GM10847 (cell line): ENCODE data around the gene ZNF3.

ENCODE experiments used
- POLR2A ChIP-seq: IDR thresholded peaks from 2 replicates; pipeline ENCODE4 v1.6.1; 2011; ENCODE audit not compliant: insufficient read length; ENCODE audit errors: extremely low read depth

Gene ZNF3

GRCh38 chr7:100080907-100081534, 502 bp downstream of the ZNF3 start:
- TF ChIP-seq POLR2A = no peak

DNA sequence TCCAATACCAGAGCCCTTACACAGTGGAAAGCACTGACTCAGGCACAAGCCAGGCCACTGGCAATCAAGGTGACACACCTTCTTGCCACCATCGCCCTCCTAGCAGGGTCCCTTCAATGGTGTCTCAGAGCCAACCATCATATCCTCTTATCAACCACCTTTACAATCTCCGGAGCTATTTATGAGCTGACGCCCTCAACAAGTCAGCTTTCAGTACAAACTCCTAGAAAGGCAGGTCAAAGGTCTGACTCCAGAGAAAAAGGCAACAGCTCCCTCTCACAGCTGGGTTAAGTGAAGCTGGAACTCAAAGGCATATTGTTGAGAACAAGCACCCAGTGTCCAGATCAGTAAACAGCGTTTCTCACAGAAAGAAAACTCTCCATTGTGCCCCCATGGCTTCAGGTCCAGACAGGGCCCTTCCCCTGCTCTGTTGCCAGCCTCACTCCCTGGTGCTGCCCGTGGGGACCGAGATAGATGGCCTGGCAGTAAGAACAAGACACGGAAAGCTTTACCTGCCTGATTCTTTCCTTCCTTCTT, 2.4 kb downstream of the ZNF3 start:
- no peak for TF ChIP-seq POLR2A

DNA sequence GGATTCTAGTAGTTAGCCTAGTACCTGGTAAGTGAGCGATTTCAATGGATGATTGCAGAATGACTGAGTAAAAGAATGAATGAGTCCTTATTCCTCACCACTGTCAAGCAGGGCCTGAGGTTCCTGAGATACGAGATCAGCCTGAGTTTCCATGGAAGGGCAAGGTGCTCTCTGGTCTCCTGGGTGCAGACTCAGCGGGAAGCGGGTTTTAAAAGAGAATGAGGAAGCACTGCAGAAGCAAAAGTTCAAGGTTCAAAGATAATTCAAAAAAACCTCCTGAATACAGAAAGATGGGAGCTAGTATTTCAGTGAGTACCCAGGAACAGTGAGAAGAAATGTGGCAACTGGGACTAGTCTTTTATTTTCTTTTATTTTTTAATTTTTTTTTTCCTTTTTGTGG, 4.3 kb downstream of the ZNF3 start:
- no peak for TF ChIP-seq POLR2A

GRCh38 chr7:100075418-100075817, 6.1 kb downstream of the ZNF3 start:
- TF ChIP-seq POLR2A = no peak

- no peak for TF ChIP-seq POLR2A
These were observed 6.7 kb downstream of the ZNF3 start for GRCh38 chr7:100074841-100075240.

DNA sequence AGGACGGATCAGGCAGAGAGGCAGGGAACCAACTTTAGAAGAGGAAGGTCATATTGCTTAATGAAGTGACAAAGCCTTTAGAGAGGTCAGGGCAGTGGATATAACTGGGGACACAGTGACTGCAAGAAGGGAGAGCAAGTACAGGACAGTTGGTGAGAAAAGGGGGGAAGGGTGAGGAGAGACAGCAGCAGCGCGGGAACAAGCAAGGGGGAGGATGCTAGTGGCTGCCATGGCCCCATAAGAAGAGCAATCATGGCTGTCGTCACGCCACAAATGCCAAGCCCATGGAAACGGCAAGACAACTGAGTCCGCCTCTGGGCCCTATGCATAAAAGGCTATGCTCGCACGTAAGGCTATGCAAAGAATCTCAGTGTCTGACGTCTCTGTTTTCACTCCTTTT, 9.1 kb downstream of the ZNF3 start:
- no peak for TF ChIP-seq POLR2A

DNA sequence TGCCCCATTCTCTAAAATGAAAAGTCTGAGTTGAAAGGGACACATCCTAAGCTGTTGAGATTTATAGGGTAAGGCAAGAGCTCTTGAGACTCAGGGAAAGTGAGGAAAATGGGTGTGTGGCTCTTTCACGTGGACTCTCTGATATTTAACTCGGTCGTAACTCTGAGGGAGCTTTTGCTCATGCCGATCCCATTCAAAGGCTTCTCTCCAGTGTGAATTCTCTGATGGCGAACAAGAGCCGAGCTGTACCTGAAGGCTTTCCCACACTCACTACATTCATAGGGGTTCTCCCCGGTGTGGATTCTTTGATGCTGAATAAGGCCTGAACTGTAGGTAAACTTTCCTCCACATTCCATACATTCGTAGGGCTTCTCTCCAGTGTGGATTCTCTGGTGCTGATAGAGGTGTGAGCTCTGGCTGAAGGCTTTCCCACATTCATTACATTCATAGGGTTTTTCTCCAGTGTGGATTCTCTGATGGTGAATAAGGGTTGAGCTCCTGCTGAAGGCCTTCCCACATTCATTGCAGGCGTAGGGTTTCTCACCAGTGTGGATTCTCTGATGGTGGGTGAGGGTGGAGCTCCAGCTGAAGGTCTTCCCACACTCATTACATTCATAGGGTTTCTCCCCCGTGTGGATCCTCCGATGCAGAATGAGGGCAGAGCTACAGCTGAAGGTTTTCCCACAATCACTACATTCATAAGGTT, 10.4 kb downstream of the ZNF3 start:
- no peak for TF ChIP-seq POLR2A

GRCh38 chr7:100069991-100070390, 11.5 kb downstream of the ZNF3 start:
- no peak for TF ChIP-seq POLR2A

- no peak for TF ChIP-seq POLR2A
These were observed 14.6 kb downstream of the ZNF3 start for GRCh38 chr7:100066953-100067352.

GRCh38 chr7:100065452-100066186, 15.9 kb downstream of the ZNF3 start:
- TF ChIP-seq POLR2A = no peak

GRCh38 chr7:100064162-100064561, 17.4 kb downstream of the ZNF3 start:
- TF ChIP-seq POLR2A = no peak

DNA sequence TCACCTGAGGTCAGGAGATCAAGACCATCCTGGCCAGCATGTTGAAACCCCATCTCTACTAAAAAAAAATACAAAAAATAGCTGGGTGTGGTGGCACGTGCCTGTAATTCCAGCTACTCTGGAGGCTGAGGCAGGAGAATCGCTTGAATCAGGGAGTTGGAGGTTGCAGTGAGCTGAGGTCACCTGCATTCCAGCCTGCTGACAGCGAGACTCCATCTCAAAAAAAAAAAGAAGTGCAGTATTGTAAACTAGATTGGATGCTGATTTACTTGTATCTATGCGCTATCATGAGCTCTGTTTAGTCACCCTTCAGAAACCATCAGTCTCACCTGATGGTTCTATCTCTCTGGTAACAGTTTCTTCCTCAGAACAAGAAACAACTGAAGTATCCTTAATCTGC, 18.1 kb downstream of the ZNF3 start:
- no peak for TF ChIP-seq POLR2A

DNA sequence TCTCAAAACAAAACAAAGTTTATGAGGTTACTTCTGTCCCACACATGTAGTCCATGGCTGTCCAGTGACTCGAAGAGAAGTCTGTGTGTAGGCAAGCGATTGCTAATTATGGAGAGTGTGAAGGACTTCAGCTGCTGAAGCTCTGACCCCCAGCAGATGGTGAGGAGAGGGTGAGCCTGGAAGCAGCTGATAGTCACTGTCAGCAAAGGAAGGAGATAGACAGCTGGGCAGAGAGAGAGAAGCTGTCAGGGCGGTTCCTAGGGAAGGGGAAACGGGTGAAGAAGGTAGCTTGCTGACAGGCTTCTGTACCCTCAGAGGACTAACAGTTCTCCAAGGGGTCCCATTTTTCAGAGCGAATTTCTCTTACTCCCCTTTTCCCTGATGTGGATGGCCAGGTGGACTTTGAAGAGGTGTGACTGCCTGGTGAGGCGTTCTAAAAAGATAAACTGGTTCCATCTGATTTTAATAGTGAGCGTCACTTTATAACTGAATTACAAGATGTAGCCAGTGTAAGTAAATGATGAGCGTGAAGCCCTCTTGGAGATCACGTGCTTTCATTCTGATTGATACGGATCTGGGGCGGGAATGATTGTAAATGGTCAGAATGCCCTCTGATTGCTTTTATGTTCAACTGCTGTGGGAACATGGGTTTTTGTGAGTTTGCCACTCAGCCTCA, 19.9 kb downstream of the ZNF3 start:
- no peak for TF ChIP-seq POLR2A

GRCh38 chr7:100059251-100059739, 22.2 kb downstream of the ZNF3 start:
- no peak for TF ChIP-seq POLR2A

- TF ChIP-seq POLR2A = no peak
These were observed 24.5 kb downstream of the ZNF3 start for GRCh38 chr7:100057006-100057405.
